Measurements from ENCODE around the gene TMEM258. TPM values are rescaled to one million over a fixed set of nuclear protein-coding genes. Genes with fewer than 3 reads are reported as not detected.

Gene TMEM258
- total and polyA plus RNA-seq, 9 of the 15 experiments (the other 6 are each of a cell fraction or from before 2014, with no cell fraction given): 97.2 to 856 (median 231) TPM

GRCh38 chr11:61800331-61801281 is 8.2 kb upstream of the TMEM258 start (continued):
- TF ChIP-seq LEF1 (IDR thresholded peaks at IDR 0.05) (no peak; the same call in 1 of the 2 replicates), PHF21A (IDR thresholded peaks at IDR 0.05; ENCODE audit: borderline replicate concordance, low read depth) (no peak), NFE2L1 (tag; IDR thresholded peaks at IDR 0.05; ENCODE audit: borderline replicate concordance, low read depth) (no peak), MED1 (CRISPR knock-in tag; IDR thresholded peaks at IDR 0.05; ENCODE audit: borderline replicate concordance) (no peak), ELK3 (CRISPR knock-in tag; IDR thresholded peaks at IDR 0.05) (no peak), PHB2 (IDR thresholded peaks at IDR 0.05; ENCODE audit: low read depth) (peak; percentile 70; the same call in 1 of the 2 replicates), SLC30A9 (CRISPR knock-in tag; IDR thresholded peaks at IDR 0.05) (no peak), HIVEP1 (CRISPR knock-in tag; IDR thresholded peaks at IDR 0.05) (no peak)
- TF ChIP-seq, protein P1, sequence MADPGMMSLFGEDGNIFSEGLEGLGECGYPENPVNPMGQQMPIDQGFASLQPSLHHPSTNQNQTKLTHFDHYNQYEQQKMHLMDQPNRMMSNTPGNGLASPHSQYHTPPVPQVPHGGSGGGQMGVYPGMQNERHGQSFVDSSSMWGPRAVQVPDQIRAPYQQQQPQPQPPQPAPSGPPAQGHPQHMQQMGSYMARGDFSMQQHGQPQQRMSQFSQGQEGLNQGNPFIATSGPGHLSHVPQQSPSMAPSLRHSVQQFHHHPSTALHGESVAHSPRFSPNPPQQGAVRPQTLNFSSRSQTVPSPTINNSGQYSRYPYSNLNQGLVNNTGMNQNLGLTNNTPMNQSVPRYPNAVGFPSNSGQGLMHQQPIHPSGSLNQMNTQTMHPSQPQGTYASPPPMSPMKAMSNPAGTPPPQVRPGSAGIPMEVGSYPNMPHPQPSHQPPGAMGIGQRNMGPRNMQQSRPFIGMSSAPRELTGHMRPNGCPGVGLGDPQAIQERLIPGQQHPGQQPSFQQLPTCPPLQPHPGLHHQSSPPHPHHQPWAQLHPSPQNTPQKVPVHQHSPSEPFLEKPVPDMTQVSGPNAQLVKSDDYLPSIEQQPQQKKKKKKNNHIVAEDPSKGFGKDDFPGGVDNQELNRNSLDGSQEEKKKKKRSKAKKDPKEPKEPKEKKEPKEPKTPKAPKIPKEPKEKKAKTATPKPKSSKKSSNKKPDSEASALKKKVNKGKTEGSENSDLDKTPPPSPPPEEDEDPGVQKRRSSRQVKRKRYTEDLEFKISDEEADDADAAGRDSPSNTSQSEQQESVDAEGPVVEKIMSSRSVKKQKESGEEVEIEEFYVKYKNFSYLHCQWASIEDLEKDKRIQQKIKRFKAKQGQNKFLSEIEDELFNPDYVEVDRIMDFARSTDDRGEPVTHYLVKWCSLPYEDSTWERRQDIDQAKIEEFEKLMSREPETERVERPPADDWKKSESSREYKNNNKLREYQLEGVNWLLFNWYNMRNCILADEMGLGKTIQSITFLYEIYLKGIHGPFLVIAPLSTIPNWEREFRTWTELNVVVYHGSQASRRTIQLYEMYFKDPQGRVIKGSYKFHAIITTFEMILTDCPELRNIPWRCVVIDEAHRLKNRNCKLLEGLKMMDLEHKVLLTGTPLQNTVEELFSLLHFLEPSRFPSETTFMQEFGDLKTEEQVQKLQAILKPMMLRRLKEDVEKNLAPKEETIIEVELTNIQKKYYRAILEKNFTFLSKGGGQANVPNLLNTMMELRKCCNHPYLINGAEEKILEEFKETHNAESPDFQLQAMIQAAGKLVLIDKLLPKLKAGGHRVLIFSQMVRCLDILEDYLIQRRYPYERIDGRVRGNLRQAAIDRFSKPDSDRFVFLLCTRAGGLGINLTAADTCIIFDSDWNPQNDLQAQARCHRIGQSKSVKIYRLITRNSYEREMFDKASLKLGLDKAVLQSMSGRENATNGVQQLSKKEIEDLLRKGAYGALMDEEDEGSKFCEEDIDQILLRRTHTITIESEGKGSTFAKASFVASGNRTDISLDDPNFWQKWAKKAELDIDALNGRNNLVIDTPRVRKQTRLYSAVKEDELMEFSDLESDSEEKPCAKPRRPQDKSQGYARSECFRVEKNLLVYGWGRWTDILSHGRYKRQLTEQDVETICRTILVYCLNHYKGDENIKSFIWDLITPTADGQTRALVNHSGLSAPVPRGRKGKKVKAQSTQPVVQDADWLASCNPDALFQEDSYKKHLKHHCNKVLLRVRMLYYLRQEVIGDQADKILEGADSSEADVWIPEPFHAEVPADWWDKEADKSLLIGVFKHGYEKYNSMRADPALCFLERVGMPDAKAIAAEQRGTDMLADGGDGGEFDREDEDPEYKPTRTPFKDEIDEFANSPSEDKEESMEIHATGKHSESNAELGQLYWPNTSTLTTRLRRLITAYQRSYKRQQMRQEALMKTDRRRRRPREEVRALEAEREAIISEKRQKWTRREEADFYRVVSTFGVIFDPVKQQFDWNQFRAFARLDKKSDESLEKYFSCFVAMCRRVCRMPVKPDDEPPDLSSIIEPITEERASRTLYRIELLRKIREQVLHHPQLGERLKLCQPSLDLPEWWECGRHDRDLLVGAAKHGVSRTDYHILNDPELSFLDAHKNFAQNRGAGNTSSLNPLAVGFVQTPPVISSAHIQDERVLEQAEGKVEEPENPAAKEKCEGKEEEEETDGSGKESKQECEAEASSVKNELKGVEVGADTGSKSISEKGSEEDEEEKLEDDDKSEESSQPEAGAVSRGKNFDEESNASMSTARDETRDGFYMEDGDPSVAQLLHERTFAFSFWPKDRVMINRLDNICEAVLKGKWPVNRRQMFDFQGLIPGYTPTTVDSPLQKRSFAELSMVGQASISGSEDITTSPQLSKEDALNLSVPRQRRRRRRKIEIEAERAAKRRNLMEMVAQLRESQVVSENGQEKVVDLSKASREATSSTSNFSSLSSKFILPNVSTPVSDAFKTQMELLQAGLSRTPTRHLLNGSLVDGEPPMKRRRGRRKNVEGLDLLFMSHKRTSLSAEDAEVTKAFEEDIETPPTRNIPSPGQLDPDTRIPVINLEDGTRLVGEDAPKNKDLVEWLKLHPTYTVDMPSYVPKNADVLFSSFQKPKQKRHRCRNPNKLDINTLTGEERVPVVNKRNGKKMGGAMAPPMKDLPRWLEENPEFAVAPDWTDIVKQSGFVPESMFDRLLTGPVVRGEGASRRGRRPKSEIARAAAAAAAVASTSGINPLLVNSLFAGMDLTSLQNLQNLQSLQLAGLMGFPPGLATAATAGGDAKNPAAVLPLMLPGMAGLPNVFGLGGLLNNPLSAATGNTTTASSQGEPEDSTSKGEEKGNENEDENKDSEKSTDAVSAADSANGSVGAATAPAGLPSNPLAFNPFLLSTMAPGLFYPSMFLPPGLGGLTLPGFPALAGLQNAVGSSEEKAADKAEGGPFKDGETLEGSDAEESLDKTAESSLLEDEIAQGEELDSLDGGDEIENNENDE (IDR thresholded peaks at IDR 0.05; ENCODE audit: low read depth, low read length): no peak
- TF ChIP-seq, protein P2, sequence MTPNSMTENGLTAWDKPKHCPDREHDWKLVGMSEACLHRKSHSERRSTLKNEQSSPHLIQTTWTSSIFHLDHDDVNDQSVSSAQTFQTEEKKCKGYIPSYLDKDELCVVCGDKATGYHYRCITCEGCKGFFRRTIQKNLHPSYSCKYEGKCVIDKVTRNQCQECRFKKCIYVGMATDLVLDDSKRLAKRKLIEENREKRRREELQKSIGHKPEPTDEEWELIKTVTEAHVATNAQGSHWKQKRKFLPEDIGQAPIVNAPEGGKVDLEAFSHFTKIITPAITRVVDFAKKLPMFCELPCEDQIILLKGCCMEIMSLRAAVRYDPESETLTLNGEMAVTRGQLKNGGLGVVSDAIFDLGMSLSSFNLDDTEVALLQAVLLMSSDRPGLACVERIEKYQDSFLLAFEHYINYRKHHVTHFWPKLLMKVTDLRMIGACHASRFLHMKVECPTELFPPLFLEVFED (CRISPR knock-in tag; conservative IDR thresholded peaks at IDR 0.05): no peak
- TF ChIP-seq, protein P3, sequence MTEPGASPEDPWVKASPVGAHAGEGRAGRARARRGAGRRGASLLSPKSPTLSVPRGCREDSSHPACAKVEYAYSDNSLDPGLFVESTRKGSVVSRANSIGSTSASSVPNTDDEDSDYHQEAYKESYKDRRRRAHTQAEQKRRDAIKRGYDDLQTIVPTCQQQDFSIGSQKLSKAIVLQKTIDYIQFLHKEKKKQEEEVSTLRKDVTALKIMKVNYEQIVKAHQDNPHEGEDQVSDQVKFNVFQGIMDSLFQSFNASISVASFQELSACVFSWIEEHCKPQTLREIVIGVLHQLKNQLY (CRISPR knock-in tag; conservative IDR thresholded peaks at IDR 0.05): no peak

Data from K562 (cell line).